HG02840 (cell line): Measurements from ENCODE around the gene IL31RA.
"Not testable (repeated sequence)": the region's sequence is repeated elsewhere in the genome, so short reads cannot be mapped to it uniquely, and the experiment has no call there.

ENCODE experiments used
- ATAC-seq: cut with Tn5 transposase; IDR thresholded peaks from one replicate; pipeline ENCODE4 v1.9.1; 2021; ENCODE audit warnings: mild to moderate bottlenecking, moderate library complexity, moderate number of reproducible peaks; ENCODE audit not compliant: unreplicated experiment, low FRiP score

Gene IL31RA

DNA sequence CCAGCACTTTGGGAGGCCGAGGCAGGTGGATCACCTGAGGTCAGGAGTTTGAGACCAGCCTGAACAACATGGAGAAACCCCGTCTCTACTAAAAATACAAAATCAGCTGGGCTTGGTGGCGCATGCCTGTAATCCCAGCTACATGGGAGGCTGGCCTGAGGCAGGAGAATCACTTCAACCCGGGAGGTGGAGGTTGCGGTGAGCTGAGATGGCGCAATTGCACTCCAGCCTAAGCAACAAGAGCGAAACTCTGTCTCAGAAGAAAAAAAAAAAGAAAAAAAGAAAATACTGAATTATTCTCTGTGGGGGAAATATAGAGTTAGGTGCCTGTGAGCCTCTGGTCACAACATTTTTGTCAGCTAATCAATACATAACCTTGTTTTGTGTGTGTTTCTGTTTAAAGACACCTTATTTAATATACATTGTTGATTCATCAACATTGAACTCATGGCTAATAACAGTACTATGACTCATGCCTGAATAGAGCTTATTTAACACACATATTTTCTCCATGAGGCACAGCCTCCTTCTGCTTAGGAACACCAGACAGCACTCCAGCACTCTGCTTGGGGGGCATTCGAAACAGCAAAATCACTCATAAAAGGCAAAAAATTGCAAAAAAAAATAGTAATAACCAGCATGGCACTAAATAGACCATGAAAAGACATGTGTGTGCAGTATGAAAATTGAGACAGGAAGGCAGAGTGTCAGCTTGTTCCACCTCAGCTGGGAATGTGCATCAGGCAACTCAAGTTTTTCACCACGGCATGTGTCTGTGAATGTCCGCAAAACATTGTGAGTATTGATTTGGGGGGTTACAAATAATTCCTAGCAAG lies at the start of gene IL31RA:
TSS of gene IL31RA (plus strand) at position 519 of the 836 bp plus-strand sequence. CDS start at position 733, 214 bp downstream.
- no peak for ATAC-seq

DNA sequence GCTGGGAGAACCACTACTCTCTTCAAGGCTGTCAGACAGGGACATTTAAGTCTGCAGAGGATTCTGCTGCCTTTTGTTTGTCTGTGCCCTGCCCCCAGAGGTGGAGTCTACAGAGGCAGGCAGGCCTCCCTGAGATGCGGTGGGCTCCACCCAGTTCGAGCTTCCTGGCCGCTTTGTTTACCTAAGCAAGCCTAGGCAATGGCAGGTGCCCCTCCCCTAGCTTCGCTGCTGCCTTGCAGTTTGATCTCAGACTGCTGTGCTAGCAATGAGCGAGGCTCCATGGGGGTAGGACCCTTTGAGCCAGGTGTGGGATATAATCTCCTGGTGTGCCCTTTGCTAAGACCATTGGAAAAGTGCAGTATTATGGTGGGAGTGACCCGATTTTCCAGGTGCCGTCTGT lies 42.3 kb upstream of the IL31RA start:
- ATAC-seq: not testable (repeated sequence)

DNA sequence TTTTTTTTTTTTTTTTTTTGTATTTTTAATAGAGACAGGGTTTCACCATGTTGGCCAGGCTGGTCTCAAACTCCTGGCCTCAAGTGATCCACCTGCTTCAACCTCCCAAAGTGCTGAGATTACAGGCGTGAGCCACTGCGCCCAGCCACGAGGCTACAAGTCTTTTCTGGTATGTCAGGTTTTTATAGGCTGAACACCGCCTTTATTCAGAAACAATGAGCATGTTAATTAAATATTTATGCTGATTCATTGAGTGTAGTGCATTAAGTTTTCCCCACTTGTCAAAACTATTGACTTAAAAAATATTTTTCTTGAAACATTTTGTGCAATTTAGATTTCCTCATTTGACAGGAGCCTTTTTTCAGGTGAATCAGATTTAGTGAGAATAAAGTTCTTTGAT lies 35.2 kb upstream of the IL31RA start:
- not testable (repeated sequence) for ATAC-seq

DNA sequence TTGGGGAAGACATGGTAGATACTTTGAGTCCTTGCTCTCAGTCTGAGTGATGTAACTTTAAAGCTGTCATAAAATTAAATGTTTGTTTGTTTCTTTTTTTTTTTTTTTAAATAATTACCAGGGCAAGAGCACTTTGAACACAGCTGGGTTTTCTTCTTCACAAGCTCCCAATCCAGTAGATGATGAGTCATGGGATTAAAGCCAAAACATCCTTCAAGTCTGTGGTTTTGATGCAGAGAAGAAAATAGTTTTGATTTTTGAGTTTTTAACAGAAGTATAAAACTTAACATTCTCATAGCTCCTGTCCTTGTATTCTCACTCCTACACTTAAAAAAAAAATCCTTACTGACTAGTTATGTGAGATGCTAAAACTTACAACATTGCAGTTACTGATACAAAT lies 34.8 kb upstream of the IL31RA start:
- no peak for ATAC-seq

DNA sequence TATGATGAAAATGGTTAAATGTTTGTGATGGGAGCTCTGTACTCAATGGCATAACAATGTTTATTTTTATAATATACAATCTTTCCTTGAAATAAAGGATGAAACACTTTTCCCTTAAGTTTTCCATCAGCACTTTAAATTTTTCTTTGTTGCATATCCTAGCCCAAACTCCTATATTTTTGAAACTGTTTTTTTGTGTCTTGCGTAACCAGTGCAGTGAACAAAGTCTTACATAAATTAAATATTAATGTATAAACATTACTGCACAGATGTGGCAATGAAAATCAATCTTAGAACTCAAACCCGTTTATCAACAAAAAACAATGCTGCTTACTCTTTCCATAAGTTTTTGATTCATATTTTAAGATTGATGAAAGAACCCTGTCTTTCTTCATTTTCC lies 34.1 kb upstream of the IL31RA start:
- ATAC-seq: no peak

DNA sequence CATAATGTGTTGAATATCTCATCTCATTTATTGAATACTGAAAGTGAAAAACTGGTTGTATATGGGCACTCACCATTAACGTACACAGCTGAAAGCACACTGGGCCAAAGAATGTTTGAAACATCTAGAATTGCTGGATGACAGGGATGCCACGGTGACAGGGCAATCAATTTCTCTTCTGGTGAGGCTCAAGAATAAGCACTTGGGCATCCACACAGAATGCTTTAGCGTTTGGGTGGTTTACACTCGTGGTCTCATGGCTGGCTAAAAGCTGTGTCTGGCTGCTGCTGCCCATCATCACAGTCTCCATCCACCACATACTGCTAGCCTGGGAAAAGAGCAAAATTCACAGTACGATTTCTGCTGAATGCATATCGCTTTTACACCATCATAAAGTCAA lies 30.7 kb upstream of the IL31RA start:
- ATAC-seq: no peak

DNA sequence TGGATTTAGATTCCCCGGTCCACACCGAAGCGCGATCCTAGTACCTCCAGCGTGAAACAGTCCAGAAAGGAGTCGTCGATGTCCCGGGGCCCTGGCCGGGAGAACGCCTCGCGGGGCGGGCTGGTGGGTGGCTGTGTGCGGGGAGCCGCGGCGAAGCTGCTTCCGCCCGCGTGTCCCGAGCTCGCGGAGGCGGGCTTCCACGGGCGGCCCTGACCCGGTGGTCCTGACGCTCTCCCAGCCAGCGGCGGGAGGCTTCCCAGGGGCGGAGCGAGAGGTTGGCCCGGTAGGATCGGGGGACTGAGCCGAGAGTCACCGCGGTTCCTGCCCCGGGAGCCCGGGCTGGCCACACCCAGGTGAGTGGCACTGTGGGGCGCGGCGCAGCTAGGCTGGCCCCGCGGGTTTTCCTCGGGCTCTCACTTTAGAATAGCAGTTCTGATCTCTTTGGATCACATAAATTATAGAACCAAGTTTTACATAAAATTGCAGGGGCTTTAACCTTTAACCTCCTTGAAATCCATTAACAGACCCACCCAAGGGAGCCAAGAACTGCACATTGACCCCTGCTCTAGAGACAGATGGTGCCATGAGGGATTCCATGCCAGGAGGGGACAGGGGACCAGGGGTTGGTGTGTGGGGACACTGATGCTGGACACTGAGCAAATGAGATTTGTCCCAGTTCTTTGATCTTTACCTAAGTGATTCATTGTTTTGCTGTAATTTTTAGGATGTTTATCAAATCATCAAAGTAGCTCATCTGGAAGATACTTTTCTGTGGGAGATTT lies 29.2 kb upstream of the IL31RA start:
- ATAC-seq: no peak

DNA sequence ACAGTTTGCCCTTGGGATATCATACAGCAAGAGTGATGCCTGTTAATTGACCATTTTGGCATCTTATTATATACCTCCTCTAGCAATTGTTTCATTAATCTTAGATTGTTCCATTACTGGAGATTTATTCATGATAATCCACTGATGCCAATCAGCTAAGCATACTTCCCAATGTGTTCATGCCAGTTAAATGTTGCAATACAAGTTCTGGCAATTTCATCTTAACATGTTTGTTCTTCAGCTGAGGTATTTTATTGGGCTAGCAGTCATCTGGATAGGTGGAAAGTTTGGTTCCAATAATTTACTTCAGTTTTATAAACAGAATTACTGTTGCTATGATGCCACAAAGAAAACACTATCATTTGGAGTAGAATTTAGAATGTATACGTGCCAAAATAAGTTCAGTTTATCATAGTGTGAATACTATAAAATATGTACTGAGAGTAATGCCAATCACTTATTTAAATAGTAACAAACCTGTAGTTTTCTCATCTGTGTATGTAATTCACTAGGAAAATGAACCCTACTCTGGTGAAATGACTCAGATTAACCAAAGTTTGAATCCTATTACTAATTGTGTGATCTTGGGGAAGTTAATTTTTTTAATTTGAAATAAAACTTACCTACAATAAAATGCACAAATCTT lies 27.9 kb upstream of the IL31RA start:
- no peak for ATAC-seq

DNA sequence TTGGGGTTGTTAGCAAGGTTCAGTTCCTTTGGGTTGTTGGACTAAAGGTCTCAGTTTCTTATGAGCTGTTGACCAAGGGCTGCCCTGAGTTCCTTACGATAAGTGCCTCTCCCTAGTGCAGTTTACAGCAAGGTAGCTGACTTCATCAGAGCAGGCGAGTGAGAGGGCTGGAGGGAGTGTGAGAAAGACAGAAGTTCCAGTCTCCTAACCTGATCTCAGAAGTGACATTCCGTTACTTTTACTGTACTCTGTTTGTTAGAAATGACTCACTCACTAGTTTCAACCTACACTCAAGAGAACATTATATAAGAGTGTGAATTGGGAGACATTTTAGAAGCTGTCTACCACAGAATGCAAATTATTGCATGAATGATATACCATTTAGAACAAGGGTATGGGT lies 21.2 kb upstream of the IL31RA start:
- ATAC-seq: no peak

DNA sequence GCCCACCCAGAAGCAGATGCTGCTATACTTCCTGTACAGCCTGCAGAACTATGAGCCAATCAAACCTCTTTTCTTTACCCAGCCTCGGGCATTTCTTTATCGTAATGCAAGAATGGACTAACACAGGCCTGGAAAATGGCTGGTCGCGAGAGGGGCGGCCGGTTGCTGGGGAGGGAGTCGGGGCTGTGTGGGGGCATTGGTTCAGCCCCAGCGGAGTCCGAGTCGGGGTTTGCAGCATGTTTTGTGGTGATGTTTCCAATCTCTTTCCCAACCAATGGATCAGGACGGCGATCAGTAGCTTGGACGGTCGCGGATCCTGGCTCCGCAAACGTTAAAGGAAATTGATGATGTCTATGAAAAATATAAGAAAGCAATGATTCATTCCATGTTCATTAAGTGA lies 18.7 kb upstream of the IL31RA start:
- no peak for ATAC-seq

DNA sequence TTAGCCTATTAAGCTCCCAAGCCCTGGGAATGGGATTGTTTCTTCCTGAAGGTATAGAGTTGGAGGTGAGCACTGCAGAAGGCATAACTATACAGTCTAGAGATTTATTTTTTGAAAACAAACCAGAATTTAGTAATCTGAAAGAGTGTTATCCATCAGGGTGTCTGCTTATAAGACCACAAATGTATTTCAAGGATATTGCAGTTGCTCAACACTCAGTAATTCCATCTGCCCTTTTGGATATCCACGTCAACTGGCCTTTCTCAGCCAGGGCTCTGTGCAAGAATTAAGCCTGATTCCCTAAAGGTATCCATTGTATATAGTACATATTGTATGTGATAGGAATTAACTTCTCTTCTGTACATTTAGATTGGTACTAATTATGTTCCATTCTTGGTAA lies 15.0 kb upstream of the IL31RA start:
- ATAC-seq: no peak

DNA sequence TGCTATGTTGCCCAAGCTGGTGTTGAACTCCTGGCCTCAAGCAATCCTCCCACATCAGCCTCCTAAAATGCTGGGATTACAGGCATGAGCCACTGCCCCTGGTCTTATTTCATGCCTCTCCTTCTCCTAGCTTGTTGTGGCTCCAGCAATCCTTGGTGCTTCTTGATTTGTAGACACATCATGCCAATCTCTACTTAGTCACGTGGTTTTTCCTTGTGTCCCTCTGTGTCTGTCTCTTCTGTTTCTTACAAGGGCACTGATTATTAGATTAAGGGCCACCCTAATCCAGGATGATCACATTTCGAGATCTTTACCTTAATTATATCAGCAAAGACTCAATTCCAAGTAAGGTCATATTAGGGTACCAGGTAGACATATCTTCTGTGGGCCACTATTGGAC lies 9.2 kb upstream of the IL31RA start:
- ATAC-seq: no peak

DNA sequence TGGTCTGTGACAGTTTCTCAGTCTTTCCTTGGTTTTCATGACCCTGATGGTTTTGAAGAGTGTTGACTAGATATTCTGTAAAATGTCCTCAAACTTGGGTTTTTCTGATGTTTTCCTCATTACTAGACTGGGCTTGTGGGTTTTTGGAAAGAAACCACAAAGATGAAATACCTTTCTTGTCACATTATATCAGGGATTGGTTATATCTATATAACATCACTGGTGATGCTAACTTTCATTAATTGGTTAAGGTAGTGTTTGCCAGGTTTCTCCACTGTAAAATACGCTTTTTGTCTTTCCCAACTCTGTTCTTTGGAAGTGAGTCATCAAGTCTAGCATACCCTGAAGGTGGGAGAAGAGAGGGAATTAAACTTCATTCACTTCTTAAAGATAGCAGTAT lies 3.3 kb upstream of the IL31RA start:
- no peak for ATAC-seq

DNA sequence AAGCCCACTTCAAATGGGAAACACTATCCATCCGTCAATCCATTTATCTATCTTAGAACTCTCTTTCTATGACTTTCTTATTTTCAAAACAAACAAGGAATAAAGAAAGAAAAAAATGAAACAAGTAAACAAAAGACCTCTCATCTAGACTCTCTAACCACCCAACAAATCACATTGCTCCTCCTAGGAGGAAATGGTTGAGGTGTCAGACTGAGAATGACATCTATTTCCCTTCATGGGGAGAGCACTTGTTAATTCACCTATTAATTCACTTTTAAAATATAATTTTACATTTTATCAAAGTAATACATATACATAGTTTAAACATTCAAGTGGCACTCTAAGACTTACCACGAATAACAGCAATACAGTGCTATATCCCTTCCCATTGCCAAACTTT lies 2.4 kb upstream of the IL31RA start:
- no peak for ATAC-seq

DNA sequence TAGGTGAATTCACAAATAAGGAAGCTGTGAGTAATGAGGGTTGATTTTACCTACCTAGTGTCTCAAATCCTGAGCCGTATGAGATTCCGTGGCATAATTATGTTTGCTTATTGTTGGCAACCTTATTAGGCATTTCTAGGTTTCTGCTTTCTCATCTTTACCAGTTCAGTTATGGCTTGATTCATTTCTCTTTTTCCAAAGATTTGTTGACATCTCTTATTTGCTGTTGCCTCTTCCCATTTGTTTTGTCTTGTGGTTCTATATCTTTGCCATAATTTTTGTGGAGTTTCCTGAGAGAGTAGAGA lies 470 bp downstream of the IL31RA start:
- no peak for ATAC-seq

DNA sequence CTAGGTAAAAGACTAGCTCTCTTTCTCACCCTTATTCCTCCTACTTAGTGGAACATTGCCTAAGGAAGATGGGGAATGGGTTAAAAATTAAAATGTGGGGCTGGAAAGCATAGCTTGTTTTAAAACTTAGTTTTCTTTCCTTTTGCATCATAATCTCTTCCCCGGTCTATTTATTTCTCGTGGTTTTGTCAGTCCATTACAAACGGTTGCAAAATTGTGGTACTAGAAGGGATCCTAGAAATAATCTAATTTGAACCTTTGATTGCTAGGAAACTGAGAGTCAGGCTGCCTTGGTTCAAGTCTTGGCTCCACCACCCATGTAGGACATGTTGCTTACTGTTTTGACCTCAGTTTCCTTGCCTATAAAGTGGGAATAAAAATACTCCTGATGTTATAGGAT lies 1.3 kb downstream of the IL31RA start:
- no peak for ATAC-seq

DNA sequence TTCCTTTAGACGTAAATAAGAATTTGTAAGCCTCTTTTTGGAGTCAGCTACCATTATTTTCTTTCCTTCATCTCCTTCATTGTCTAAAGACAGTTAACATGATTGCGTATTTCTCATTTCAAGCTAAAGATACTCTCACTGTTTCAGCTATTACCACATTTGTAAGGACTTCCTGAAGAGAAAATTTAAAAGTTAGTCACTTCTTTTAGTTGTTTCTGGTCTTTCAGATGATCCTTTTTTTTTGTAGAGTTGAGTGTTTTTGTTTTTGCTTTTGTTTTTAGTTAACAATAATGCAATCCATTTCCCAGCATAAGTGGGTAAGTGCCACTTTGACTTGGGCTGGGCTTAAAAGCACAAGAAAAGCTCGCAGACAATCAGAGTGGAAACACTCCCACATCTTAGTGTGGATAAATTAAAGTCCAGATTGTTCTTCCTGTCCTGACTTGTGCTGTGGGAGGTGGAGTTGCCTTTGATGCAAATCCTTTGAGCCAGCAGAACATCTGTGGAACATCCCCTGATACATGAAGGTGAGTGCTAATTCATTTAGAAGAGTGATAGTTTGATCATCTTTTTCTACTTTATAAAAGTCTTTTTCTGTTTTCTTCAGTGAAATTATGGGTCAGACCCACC lies 2.0 kb downstream of the IL31RA start:
- no peak for ATAC-seq

DNA sequence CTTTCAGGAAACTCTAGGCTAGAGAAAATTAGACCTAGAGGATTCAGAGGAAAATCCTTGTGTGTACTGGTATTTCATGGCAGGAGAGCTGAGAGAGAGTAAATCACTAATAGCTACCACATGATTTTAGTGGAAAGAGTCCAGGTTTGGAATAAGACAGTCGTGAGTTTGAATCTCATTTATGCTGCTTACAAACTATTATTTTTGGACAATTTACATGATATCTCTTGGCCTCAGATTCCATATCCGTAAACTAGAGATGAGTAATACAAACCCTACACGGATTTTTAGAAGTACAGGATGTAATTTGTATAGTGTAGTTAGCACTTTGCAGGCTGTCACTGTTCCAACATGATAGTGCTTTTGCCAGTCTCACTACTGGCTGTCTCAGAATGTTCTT lies 2.7 kb downstream of the IL31RA start:
- ATAC-seq: no peak

DNA sequence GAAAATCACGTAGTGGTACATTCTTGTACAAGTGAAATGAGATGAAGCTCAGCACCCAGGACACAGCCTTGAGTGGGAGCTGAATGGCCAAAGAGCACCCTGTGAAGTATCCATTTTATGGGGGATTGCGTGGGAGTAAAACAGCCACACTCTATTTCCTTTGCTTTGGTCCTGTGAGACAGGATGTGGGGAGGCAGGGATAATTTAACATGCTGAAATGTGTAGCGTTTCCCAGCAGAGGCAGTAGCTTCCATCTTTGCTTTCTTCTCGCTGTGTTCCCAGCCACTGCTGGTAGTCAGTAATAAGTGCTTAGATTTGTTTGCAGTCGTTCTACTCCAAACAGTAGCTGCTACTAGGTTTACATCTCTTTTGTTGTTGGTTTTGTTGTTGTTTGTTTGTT lies 4.4 kb downstream of the IL31RA start:
- no peak for ATAC-seq

DNA sequence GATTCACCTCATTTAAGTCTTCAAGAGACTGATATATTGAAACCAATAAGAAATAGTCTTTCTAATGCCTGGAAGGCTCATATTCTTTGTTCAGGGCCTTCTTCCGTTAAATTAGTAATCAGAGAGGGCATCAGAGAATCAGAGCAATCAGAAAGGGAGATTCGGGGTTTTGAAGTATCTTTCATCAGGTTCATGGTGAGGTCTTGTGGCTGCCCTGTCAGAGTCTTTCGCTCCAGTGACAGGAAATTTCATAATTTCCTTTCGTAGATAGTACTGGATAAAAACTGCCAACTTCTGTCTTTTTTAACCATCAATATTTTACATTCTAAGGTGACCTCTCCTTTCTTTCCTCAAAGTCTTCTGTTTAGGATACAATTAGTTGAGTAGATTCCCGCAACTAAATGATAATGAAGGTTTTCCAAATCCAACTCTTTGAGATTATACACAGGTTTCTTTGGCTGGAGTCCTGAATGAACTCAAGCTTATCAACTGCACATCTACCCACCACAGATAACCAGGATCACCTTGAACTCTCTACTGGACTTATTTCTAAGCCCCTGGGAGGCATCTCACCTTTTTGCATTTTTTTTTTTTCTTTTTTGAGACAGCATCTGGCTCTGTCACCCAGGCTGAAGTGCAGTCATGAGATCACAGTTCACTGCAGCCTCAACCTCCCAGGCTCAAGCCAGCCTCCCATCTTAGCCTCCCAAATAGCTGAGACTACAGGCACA lies 5.5 kb downstream of the IL31RA start:
- ATAC-seq: no peak
